HepG2 (cell line): ENCODE results near the gene GNAL. TPM values are rescaled to one million over a fixed set of nuclear protein-coding genes. Genes with fewer than 3 reads are reported as not detected.
A peak's percentile ranks its signal among the peaks of the same experiment; 100 is the strongest.

ENCODE experiments used
- BHLHE40 ChIP-seq: IDR thresholded peaks from 2 replicates; pipeline ENCODE4 v1.6.1; 2011; ENCODE audit warnings: low read length, improper control_type of control experiment
- GTF3A ChIP-seq: sonication (generic); formaldehyde crosslinking; conservative IDR thresholded peaks from 2 replicates; pipeline ENCODE4 v1.4.0; 2020; ENCODE audit warnings: mild to moderate bottlenecking, missing genetic modification reagents
- ISL2 ChIP-seq: sonication (generic); formaldehyde crosslinking; IDR thresholded peaks from 2 replicates; pipeline ENCODE4 v1.5.0; 2020; ENCODE audit warnings: missing genetic modification reagents
- NFKB2 ChIP-seq: sonication (generic); formaldehyde crosslinking; IDR thresholded peaks from 2 replicates; pipeline ENCODE4 v1.4.0; 2020; ENCODE audit warnings: missing genetic modification reagents, borderline replicate concordance
- PITX1 ChIP-seq: sonication (generic); formaldehyde crosslinking; IDR thresholded peaks from 2 replicates; pipeline ENCODE4 v1.5.1; 2020; ENCODE audit warnings: mild to moderate bottlenecking, missing genetic modification reagents
- ZFYVE20 ChIP-seq: sonication (generic); formaldehyde crosslinking; IDR thresholded peaks from 2 replicates; pipeline ENCODE4 v1.8.0; 2023; ENCODE audit warnings: low read depth, mild to moderate bottlenecking, moderate library complexity, missing genetic modification reagents, borderline replicate concordance
- ZNF619 ChIP-seq: sonication (generic); formaldehyde crosslinking; IDR thresholded peaks from 2 replicates; pipeline ENCODE4 v1.4.0; 2020; ENCODE audit warnings: mild to moderate bottlenecking, missing genetic modification reagents
- ZSCAN12 ChIP-seq: sonication (generic); formaldehyde crosslinking; IDR thresholded peaks from 2 replicates; pipeline ENCODE4 v1.9.0; 2021; ENCODE audit warnings: mild to moderate bottlenecking, missing genetic modification reagents
- polyA plus RNA-seq, 8 experiments: library from polyadenylated mRNA; depleted of rRNA in 3 of 8; stranded (reverse) in 7 of 8; unstranded in 1 of 8; fragments of >200 nt; fragmentation: Illumina TruSeq in 4 of 8; extraction: Trizol in 4 of 8; gene quantifications; 2 replicates each; pipeline versions ENCODE4 v1.2.1 to v1.2.3, GENCODE V29; 2011 to 2016; ENCODE audit warnings: low read depth in 4 of 8, missing spikeins in 1 of 8, mixed read lengths in 1 of 8; ENCODE audit not compliant: insufficient read depth in 1 of 8
- total RNA-seq, 5 experiments: library from RNA; depleted of rRNA; stranded (reverse); fragments of >200 nt; fragmentation: Illumina TruSeq; extraction: Trizol; gene quantifications; 2 replicates each; pipeline ENCODE4 v1.2.3, GENCODE V29; 2016; ENCODE audit warnings: low read depth in 1 of 5
- TF ChIP-seq, protein P1 (sequence below): sonication (generic); formaldehyde crosslinking; IDR thresholded peaks from 2 replicates; pipeline ENCODE4 v1.5.1; 2020; ENCODE audit warnings: missing genetic modification reagents, mild to moderate bottlenecking, borderline replicate concordance
- TF ChIP-seq, protein P2 (sequence below): sonication (generic); formaldehyde crosslinking; conservative IDR thresholded peaks from 2 replicates; pipeline ENCODE4 v1.4.0; 2020; ENCODE audit warnings: missing genetic modification reagents
- TF ChIP-seq, protein P3 (sequence below): sonication (generic); formaldehyde crosslinking; IDR thresholded peaks from 2 replicates; pipeline ENCODE4 v1.4.0; 2020; ENCODE audit warnings: missing genetic modification reagents
- TF ChIP-seq, protein P4 (sequence below): sonication (generic); formaldehyde crosslinking; IDR thresholded peaks from 2 replicates; pipeline ENCODE4 v1.4.0; 2020; ENCODE audit warnings: mild to moderate bottlenecking, missing genetic modification reagents
- TF ChIP-seq, protein P5 (sequence below): IDR thresholded peaks from 2 replicates; pipeline ENCODE4 v1.6.1; 2016; ENCODE audit warnings: mild to moderate bottlenecking
- TF ChIP-seq, protein P6 (sequence below): sonication (generic); formaldehyde crosslinking; IDR thresholded peaks from 2 replicates; pipeline ENCODE4 v1.4.0; 2020; ENCODE audit warnings: mild to moderate bottlenecking, missing genetic modification reagents
- TF ChIP-seq, protein P7 (sequence below): sonication (generic); formaldehyde crosslinking; IDR thresholded peaks from 2 replicates; pipeline ENCODE4 v1.4.0; 2020; ENCODE audit warnings: mild to moderate bottlenecking, missing genetic modification reagents

Gene GNAL
- total and polyA plus RNA-seq, 2 of the 13 experiments (the other 11 are each of a cell fraction or from before 2014, with no cell fraction given): 0.87 to 1.4 TPM

DNA sequence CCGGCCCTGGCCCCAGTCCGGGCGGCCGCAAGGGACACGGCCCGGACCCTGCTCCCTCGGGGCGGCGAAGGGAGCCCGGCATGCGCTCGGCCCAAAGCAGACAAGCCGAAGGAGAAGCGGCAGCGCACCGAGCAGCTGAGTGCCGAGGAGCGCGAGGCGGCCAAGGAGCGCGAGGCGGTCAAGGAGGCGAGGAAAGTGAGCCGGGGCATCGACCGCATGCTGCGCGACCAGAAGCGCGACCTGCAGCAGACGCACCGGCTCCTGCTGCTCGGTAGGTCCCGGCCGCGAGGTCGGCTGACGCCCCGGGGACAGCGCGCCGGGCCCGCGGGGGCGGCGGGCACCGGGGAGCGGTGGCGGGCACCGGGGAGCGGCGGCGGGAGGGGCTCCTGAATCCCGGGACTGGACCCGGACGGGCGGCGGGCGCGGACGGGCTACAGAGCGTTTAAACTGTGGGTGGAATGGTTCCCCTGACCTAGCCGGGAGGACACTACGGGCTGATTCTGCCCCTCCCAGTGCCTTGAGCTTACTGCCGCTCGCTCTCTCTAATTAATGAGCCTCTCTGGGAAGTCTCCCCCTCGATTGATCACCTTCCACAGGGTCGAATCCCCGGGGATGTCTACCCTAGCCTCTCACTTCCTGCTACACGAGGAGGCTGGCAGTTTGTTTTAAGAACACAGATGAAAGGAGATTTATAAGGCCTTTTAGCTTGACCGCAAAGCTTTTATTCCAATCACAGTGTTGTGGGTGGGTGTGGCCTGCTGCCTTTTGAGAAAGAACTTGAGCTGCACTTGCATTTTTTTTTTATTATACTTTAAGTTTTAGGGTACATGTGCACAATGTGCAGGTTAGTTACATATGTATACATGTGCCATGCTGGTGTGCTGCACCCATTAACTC lies 853 bp downstream of the GNAL start (continued):
- TF ChIP-seq BHLHE40: no peak
- TF ChIP-seq ZFYVE20 (CRISPR knock-in tag): 0 out of 2 replicates have a peak, but pooled peaks have one; percentile 42
- TF ChIP-seq, protein P1, sequence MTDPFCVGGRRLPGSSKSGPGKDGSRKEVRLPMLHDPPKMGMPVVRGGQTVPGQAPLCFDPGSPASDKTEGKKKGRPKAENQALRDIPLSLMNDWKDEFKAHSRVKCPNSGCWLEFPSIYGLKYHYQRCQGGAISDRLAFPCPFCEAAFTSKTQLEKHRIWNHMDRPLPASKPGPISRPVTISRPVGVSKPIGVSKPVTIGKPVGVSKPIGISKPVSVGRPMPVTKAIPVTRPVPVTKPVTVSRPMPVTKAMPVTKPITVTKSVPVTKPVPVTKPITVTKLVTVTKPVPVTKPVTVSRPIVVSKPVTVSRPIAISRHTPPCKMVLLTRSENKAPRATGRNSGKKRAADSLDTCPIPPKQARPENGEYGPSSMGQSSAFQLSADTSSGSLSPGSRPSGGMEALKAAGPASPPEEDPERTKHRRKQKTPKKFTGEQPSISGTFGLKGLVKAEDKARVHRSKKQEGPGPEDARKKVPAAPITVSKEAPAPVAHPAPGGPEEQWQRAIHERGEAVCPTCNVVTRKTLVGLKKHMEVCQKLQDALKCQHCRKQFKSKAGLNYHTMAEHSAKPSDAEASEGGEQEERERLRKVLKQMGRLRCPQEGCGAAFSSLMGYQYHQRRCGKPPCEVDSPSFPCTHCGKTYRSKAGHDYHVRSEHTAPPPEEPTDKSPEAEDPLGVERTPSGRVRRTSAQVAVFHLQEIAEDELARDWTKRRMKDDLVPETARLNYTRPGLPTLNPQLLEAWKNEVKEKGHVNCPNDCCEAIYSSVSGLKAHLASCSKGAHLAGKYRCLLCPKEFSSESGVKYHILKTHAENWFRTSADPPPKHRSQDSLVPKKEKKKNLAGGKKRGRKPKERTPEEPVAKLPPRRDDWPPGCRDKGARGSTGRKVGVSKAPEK: no peak
- TF ChIP-seq, protein P2, sequence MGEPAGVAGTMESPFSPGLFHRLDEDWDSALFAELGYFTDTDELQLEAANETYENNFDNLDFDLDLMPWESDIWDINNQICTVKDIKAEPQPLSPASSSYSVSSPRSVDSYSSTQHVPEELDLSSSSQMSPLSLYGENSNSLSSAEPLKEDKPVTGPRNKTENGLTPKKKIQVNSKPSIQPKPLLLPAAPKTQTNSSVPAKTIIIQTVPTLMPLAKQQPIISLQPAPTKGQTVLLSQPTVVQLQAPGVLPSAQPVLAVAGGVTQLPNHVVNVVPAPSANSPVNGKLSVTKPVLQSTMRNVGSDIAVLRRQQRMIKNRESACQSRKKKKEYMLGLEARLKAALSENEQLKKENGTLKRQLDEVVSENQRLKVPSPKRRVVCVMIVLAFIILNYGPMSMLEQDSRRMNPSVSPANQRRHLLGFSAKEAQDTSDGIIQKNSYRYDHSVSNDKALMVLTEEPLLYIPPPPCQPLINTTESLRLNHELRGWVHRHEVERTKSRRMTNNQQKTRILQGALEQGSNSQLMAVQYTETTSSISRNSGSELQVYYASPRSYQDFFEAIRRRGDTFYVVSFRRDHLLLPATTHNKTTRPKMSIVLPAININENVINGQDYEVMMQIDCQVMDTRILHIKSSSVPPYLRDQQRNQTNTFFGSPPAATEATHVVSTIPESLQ (CRISPR knock-in tag): no peak
- TF ChIP-seq, protein P3, sequence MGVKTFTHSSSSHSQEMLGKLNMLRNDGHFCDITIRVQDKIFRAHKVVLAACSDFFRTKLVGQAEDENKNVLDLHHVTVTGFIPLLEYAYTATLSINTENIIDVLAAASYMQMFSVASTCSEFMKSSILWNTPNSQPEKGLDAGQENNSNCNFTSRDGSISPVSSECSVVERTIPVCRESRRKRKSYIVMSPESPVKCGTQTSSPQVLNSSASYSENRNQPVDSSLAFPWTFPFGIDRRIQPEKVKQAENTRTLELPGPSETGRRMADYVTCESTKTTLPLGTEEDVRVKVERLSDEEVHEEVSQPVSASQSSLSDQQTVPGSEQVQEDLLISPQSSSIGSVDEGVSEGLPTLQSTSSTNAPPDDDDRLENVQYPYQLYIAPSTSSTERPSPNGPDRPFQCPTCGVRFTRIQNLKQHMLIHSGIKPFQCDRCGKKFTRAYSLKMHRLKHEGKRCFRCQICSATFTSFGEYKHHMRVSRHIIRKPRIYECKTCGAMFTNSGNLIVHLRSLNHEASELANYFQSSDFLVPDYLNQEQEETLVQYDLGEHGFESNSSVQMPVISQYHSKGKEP: no peak
- TF ChIP-seq ZNF619 (CRISPR knock-in tag): no peak
- TF ChIP-seq, protein P4, sequence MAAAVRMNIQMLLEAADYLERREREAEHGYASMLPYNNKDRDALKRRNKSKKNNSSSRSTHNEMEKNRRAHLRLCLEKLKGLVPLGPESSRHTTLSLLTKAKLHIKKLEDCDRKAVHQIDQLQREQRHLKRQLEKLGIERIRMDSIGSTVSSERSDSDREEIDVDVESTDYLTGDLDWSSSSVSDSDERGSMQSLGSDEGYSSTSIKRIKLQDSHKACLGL (CRISPR knock-in tag): peak; percentile 61; the same call in 1 of the 2 replicates
- TF ChIP-seq, protein P5, sequence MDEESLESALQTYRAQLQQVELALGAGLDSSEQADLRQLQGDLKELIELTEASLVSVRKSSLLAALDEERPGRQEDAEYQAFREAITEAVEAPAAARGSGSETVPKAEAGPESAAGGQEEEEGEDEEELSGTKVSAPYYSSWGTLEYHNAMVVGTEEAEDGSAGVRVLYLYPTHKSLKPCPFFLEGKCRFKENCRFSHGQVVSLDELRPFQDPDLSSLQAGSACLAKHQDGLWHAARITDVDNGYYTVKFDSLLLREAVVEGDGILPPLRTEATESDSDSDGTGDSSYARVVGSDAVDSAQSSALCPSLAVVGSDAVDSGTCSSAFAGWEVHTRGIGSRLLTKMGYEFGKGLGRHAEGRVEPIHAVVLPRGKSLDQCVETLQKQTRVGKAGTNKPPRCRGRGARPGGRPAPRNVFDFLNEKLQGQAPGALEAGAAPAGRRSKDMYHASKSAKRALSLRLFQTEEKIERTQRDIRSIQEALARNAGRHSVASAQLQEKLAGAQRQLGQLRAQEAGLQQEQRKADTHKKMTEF: no peak
- TF ChIP-seq PITX1 (CRISPR knock-in tag): no peak
- TF ChIP-seq, protein P6, sequence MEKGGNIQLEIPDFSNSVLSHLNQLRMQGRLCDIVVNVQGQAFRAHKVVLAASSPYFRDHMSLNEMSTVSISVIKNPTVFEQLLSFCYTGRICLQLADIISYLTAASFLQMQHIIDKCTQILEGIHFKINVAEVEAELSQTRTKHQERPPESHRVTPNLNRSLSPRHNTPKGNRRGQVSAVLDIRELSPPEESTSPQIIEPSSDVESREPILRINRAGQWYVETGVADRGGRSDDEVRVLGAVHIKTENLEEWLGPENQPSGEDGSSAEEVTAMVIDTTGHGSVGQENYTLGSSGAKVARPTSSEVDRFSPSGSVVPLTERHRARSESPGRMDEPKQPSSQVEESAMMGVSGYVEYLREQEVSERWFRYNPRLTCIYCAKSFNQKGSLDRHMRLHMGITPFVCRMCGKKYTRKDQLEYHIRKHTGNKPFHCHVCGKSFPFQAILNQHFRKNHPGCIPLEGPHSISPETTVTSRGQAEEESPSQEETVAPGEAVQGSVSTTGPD (CRISPR knock-in tag): no peak
- no peak for TF ChIP-seq ISL2 (CRISPR knock-in tag)
- TF ChIP-seq ZSCAN12 (CRISPR knock-in tag): 0 out of 2 replicates have a peak, but pooled peaks have one; percentile 53
- TF ChIP-seq, protein P7, sequence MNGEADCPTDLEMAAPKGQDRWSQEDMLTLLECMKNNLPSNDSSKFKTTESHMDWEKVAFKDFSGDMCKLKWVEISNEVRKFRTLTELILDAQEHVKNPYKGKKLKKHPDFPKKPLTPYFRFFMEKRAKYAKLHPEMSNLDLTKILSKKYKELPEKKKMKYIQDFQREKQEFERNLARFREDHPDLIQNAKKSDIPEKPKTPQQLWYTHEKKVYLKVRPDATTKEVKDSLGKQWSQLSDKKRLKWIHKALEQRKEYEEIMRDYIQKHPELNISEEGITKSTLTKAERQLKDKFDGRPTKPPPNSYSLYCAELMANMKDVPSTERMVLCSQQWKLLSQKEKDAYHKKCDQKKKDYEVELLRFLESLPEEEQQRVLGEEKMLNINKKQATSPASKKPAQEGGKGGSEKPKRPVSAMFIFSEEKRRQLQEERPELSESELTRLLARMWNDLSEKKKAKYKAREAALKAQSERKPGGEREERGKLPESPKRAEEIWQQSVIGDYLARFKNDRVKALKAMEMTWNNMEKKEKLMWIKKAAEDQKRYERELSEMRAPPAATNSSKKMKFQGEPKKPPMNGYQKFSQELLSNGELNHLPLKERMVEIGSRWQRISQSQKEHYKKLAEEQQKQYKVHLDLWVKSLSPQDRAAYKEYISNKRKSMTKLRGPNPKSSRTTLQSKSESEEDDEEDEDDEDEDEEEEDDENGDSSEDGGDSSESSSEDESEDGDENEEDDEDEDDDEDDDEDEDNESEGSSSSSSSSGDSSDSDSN (CRISPR knock-in tag): peak; percentile 27; the same call in 1 of the 2 replicates
- peak; percentile 36; the same call in 1 of the 2 replicates for TF ChIP-seq NFKB2 (CRISPR knock-in tag)
- TF ChIP-seq GTF3A (CRISPR knock-in tag): no peak
